Measurements from ENCODE around the gene CCDC183.

DNA sequence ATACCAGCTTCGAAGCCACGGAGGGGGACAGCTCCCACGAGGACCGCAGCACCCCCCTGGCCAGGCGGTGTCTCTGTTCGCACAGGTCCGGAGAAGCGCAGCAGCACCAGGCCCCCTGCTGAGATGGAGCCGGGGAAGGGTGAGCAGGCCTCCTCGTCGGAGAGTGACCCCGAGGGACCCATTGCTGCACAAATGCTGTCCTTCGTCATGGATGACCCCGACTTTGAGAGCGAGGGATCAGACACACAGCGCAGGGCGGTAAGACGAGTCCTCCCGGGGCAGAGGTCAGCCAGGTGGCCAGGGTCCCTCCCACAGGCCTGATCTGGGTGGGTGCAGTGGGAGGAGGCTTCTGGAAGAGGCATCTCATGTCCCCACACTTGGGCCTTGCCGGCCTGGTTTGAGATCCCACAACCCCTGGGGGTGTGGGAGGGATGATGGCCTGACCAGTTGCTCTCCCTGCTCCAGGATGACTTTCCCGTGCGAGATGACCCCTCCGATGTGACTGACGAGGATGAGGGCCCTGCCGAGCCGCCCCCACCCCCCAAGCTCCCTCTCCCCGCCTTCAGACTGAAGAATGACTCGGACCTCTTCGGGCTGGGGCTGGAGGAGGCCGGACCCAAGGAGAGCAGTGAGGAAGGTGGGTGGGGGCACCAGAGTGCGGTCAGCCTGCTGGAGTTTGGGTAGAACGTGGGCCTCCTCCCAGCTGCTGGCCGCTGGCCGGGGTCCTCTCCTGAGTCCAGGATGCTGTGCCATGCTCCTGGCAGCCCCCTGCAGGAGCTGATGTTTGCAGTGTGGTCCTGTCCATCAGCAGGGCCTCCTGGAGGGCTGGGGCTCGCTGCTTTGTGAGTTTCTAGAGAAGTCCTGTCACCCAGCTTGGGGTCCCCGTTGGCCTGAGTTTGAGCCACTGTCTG lies 43.3 kb downstream of the CCDC183 start:
- TF ChIP-seq, protein P1, sequence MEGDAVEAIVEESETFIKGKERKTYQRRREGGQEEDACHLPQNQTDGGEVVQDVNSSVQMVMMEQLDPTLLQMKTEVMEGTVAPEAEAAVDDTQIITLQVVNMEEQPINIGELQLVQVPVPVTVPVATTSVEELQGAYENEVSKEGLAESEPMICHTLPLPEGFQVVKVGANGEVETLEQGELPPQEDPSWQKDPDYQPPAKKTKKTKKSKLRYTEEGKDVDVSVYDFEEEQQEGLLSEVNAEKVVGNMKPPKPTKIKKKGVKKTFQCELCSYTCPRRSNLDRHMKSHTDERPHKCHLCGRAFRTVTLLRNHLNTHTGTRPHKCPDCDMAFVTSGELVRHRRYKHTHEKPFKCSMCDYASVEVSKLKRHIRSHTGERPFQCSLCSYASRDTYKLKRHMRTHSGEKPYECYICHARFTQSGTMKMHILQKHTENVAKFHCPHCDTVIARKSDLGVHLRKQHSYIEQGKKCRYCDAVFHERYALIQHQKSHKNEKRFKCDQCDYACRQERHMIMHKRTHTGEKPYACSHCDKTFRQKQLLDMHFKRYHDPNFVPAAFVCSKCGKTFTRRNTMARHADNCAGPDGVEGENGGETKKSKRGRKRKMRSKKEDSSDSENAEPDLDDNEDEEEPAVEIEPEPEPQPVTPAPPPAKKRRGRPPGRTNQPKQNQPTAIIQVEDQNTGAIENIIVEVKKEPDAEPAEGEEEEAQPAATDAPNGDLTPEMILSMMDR (IDR thresholded peaks at IDR 0.05; ENCODE audit: insufficient read depth, low read depth, low read length): no peak
- no peak for TF ChIP-seq EZH2 (IDR thresholded peaks at IDR 0.05; ENCODE audit: insufficient read depth, low read length)

Data from astrocyte (in vitro differentiated cells and primary cell).